Activated CD4-positive, alpha-beta T cell treated with anti-CD3 and anti-CD28 coated beads, Interleukin-2, Interleukin-4, amounts not matched to agents 100 ng/mL and 50 ng/mL, durations not matched to agents 16 hours and 8 hours (primary cell): ENCODE measurements around the gene CHD3.
"Not testable (repeated sequence)": the region's sequence is repeated elsewhere in the genome, so short reads cannot be mapped to it uniquely, and the experiment has no call there.

Source experiments
- DNase-seq: peaks from one replicate; pipeline ENCODE4 v3.0.0-alpha.2; 2020; ENCODE audit warnings: low spot score

CHD3 gene

GRCh38 chr17:7849751-7850504, 38.7 kb upstream of the CHD3 start:
- no peak for DNase-seq

- no peak for DNase-seq
These were observed 37.7 kb upstream of the CHD3 start for GRCh38 chr17:7850701-7851437.

- DNase-seq = peak; percentile 93
These were observed 36.9 kb upstream of the CHD3 start for GRCh38 chr17:7851438-7852261.

GRCh38 chr17:7852262-7852670, 36.3 kb upstream of the CHD3 start:
- DNase-seq = no peak

- no peak for DNase-seq
These were observed 35.5 kb upstream of the CHD3 start for GRCh38 chr17:7852919-7853690.

GRCh38 chr17:7853691-7854038, 34.9 kb upstream of the CHD3 start:
- no peak for DNase-seq

GRCh38 chr17:7854078-7854777, 34.4 kb upstream of the CHD3 start:
- no peak for DNase-seq

GRCh38 chr17:7854851-7855659, 33.5 kb upstream of the CHD3 start, which contains the start of gene TMEM88:
TSS of gene TMEM88 (plus strand) at chr17:7855066. CDS start at chr17:7855075, 9 bp downstream.
- no peak for DNase-seq

GRCh38 chr17:7855660-7856010, 33.0 kb upstream of the CHD3 start:
- DNase-seq = no peak

- DNase-seq = no peak
These were observed 32.4 kb upstream of the CHD3 start for GRCh38 chr17:7856011-7856810.

- DNase-seq = peak; percentile 97
These were observed 31.5 kb upstream of the CHD3 start, which contains the start of gene NAA38 for GRCh38 chr17:7856811-7857712. TSS of gene NAA38 (minus strand) at chr17:7857559. CDS start at chr17:7857463, 96 bp downstream.

GRCh38 chr17:7857713-7858521, 30.7 kb upstream of the CHD3 start, which contains the start of gene CYB5D1:
TSS of gene CYB5D1 (plus strand) at chr17:7858003. CDS start at chr17:7858135, 132 bp downstream.
- DNase-seq = peak; percentile 91

- no peak for DNase-seq
These were observed 30.1 kb upstream of the CHD3 start for GRCh38 chr17:7858522-7858810.

- no peak for DNase-seq
These were observed 29.6 kb upstream of the CHD3 start for GRCh38 chr17:7859028-7859427.

- no peak for DNase-seq
These were observed 25.7 kb upstream of the CHD3 start for GRCh38 chr17:7862692-7863437.

- DNase-seq = not testable (repeated sequence)
These were observed 24.2 kb upstream of the CHD3 start for GRCh38 chr17:7864384-7864783.
